Activated naive CD8-positive, alpha-beta T cell treated with anti-CD3 and anti-CD28 coated beads, Interleukin-2, amount 10 ng/mL, durations not matched to agents 7 days and 5 days (primary cell): ENCODE data around the gene CDYL. TPM values are rescaled to one million over a fixed set of nuclear protein-coding genes. Genes with fewer than 3 reads are reported as not detected.
"Not testable (repeated sequence)": the region's sequence is repeated elsewhere in the genome, so short reads cannot be mapped to it uniquely, and the experiment has no call there.

Experiments
- ATAC-seq: fragments of 150-1000 bp; cut with Tn5 transposase; one replicate; pipeline ENCODE4 v1.10.0; 2021; ENCODE audit warnings: low read depth, moderate library complexity
- POLR2A ChIA-PET: fragments of 350-600 bp; sonication (Branson Sonifier 250); formaldehyde crosslinking; loops from one replicate; lab custom pipeline; 2021; ENCODE audit warnings: antibody characterized with exemption; lab: Charles Lee
- DNase-seq: peaks from one replicate; pipeline ENCODE4 v3.0.0; 2021
- H3K27ac Mint-ChIP-seq: one replicate; pipeline ENCODE4 v1.8.0; 2022; ENCODE audit warnings: mild to moderate bottlenecking, mixed read lengths
- H3K27me3 Mint-ChIP-seq: one replicate; pipeline ENCODE4 v1.8.0; 2022; ENCODE audit warnings: mild to moderate bottlenecking, moderate library complexity, mixed read lengths
- H3K36me3 Mint-ChIP-seq: one replicate; pipeline ENCODE4 v1.8.0; 2021; ENCODE audit warnings: mild to moderate bottlenecking, mixed read lengths
- H3K4me1 Mint-ChIP-seq: one replicate; pipeline ENCODE4 v1.8.0; 2021; ENCODE audit warnings: mixed read lengths
- H3K4me3 Mint-ChIP-seq: one replicate; pipeline ENCODE4 v1.8.0; 2022; ENCODE audit warnings: mild to moderate bottlenecking, moderate library complexity, mixed read lengths
- H3K9me3 Mint-ChIP-seq: one replicate; pipeline ENCODE4 v1.8.0; 2021; ENCODE audit warnings: mixed read lengths
- total RNA-seq, 2 experiments: library from RNA; stranded (reverse); gene quantifications; one replicate each; pipeline ENCODE4 v1.2.3, GENCODE V29; 2021

Gene CDYL
- total RNA-seq, 2 experiments from 2014 or later: 44.0 to 46.7 TPM

- DNase-seq (no peak), ATAC-seq (no peak)
- no peak overlapping the region for H3K4me3 Mint-ChIP-seq
- peaks cover 9% of the 10 kb centered on the region for H3K36me3 Mint-ChIP-seq
- peaks cover 7% of the 10 kb centered on the region for H3K9me3 Mint-ChIP-seq
- H3K27ac Mint-ChIP-seq: no peak overlapping the region
- no peaks in the 10 kb centered on the region for H3K27me3 Mint-ChIP-seq
- POLR2A ChIA-PET: no interaction called here
- peaks cover 27% of the 10 kb centered on the region for H3K4me1 Mint-ChIP-seq
Observed at GRCh38 chr6:4814212-4814611, 38.0 kb downstream of the CDYL start.

DNA sequence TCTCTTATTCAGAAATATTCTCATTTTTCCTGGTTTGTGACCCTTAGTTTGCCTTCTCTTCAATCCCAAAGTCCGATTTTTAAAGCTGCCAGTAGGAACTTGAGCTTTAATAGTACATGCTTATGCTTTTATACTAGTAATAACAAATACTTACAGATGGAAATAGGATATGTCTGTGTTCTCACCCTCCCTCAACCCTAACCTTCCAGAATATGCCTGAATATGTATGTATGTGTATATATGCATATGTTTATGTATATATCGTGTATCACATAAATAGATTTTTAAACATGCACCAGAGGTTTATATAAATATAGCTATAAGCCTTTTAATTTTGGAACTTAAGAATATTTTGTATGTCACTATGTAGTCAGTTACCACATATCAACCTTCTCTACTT, 38.8 kb downstream of the CDYL start:
- Mint-ChIP-seq H3K36me3 (peaks cover 6% of the 10 kb centered on the region), H3K4me3 (peak overlapping the region; percentile 15), H3K27me3 (no peaks in the 10 kb centered on the region), H3K9me3 (peaks cover 3% of the 10 kb centered on the region), H3K27ac (no peak overlapping the region), H3K4me1 (peaks cover 32% of the 10 kb centered on the region)
- ATAC-seq: no peak
- no peak for DNase-seq
- POLR2A ChIA-PET: no interaction called here

DNA sequence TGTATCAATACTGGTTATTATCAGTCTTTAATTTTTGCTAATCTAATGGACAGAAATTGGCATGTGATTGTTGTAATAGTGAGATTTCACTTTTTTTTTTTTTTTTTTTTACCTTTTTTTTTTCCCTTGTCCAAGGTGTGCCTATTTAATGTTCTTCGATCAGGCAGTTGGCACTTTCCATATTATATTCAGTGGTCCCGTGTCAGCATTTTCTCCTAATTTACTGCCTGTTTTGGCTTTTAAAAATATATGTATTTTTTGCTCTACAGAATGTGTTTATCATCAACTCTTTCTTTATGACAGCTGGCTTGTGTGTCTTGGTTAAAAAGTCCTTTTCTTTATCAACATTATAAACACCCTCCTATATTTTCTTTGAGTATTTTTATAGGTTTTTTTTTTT, 39.4 kb downstream of the CDYL start:
- H3K27ac Mint-ChIP-seq: no peak overlapping the region
- no peaks in the 10 kb centered on the region for H3K9me3 Mint-ChIP-seq
- H3K4me3 Mint-ChIP-seq: no peak overlapping the region
- H3K4me1 Mint-ChIP-seq: peaks cover 32% of the 10 kb centered on the region
- POLR2A ChIA-PET: no interaction called here
- H3K27me3 Mint-ChIP-seq: no peaks in the 10 kb centered on the region
- DNase-seq (no peak), ATAC-seq (no peak)
- peaks cover 3% of the 10 kb centered on the region for H3K36me3 Mint-ChIP-seq

DNA sequence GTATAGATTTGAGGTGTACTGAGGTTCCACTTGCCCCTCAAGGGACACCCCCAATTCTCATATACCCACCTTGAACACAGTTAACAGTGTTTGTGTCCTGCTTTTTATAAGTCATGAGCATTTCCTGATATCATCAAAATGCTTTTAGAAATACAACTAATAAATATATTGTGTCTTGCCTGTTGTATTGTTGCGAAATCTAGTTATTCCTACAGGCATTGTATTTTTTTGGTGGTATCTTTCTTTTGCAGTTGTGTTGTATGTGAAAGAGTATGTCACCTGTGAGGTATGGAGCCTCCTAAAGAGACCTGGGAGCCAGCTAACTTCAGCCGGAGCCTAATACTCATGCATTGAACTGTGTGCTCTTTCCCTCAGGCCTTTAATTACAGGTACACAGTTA, 40.7 kb downstream of the CDYL start:
- POLR2A ChIA-PET: no interaction called here
- ATAC-seq (no peak), DNase-seq (no peak)
- Mint-ChIP-seq H3K27me3 (no peaks in the 10 kb centered on the region), H3K9me3 (no peaks in the 10 kb centered on the region), H3K36me3 (peaks cover 6% of the 10 kb centered on the region), H3K27ac (no peak overlapping the region), H3K4me3 (no peak overlapping the region), H3K4me1 (peaks cover 30% of the 10 kb centered on the region)

DNA sequence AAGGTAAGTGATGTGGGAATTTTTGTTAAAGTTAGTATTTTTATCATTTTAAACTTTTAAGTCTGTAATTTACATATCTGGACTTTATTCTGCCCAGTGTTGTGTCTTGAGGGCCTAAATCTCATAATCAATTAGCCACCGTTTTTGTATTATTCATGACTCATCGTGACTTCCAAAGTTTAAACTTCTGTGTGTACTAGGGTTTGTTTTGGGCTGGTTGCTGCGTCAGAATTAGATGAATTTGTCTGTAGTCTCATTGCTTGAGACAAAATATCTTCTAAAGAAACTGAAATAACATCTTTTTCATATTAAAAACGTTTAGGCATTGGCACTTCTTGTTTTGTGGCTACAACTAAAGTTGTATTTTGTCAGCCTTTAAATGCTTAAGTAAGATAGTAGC, 41.3 kb downstream of the CDYL start:
- Mint-ChIP-seq H3K4me3 (no peak overlapping the region), H3K27me3 (no peaks in the 10 kb centered on the region), H3K9me3 (no peaks in the 10 kb centered on the region), H3K36me3 (peaks cover 5% of the 10 kb centered on the region), H3K4me1 (peaks cover 29% of the 10 kb centered on the region), H3K27ac (no peak overlapping the region)
- POLR2A ChIA-PET: interaction anchor here (0.6 kb wide), 1 partner anchor 770 kb away, joined by 3 read pairs; no protein-coding TSS in a partner anchor
- no peak for ATAC-seq
- DNase-seq: no peak

DNA sequence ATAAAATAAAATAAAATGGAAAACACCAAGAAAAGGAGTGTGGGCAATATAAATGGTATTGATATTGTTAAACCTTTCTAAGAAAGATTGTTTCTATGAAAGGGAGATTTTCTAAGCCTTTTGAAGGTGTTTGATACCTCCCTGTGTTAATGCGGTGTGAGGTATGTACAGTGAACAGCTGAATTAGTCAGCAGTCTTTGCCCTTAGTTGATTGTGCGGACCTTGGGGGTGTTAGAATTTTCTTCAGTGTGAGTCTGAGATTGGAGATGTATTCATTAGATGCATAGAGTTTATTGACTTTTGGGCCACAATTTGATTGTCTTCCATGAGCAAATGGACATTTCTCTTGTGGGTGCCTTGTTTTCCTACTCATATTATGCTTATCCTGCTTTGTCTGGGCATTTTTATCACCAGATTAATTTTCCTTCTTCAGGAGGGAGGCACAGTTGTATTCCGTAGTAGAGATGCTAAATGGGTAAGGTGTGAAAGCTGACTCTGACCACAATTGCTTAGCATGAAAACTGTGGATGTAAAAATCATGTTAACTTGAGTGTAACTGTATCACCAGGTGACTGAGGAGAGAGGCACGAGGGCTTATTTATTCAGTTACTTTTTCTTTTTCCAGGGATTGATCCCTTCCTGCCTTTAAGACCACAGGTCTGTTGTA, 42.2 kb downstream of the CDYL start:
- POLR2A ChIA-PET: interaction anchor here (0.6 kb wide), 1 partner anchor 770 kb away, joined by 3 read pairs; no protein-coding TSS in a partner anchor
- peaks cover 5% of the 10 kb centered on the region for H3K36me3 Mint-ChIP-seq
- ATAC-seq: no peak
- no peak for DNase-seq
- no peak overlapping the region for H3K4me3 Mint-ChIP-seq
- peaks cover 28% of the 10 kb centered on the region for H3K4me1 Mint-ChIP-seq
- H3K9me3 Mint-ChIP-seq: no peaks in the 10 kb centered on the region
- H3K27me3 Mint-ChIP-seq: no peaks in the 10 kb centered on the region
- H3K27ac Mint-ChIP-seq: no peak overlapping the region

- Mint-ChIP-seq H3K27ac (peak overlapping the region; percentile 17), H3K4me3 (no peak overlapping the region), H3K36me3 (peaks cover 8% of the 10 kb centered on the region), H3K9me3 (peaks cover 3% of the 10 kb centered on the region), H3K4me1 (peaks cover 19% of the 10 kb centered on the region), H3K27me3 (no peaks in the 10 kb centered on the region)
- POLR2A ChIA-PET: interaction anchor here (0.6 kb wide), 1 partner anchor 385 kb away, joined by 3 read pairs; no protein-coding TSS in a partner anchor
- no peak for DNase-seq
- ATAC-seq: no peak
Observed at GRCh38 chr6:4819706-4820283, 43.6 kb downstream of the CDYL start.

- ATAC-seq: no peak
- Mint-ChIP-seq H3K27me3 (no peaks in the 10 kb centered on the region), H3K27ac (no peak overlapping the region), H3K4me3 (no peak overlapping the region), H3K36me3 (peaks cover 12% of the 10 kb centered on the region), H3K9me3 (peaks cover 6% of the 10 kb centered on the region), H3K4me1 (peaks cover 19% of the 10 kb centered on the region)
- POLR2A ChIA-PET: no interaction called here
- no peak for DNase-seq
Observed at GRCh38 chr6:4820704-4821276, 44.6 kb downstream of the CDYL start.

DNA sequence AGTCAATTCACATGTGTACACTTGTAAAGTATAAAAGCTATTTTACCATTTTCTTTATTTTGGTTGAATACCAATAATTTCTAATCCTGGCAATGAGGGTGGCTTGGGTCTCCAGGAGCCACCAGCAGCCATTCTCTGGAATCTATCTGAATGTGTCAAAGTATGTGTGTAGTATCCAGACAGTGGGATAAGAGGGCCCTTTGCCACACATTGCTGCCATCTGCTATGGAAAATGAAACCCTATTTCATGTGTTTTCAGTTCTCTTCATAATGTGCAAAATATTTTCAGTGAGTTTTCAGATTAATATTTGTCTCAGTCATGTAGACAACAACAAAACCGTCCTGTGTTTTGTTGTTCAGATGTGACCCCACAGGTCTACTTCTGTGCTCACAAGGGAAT, 46.3 kb downstream of the CDYL start:
- no peaks in the 10 kb centered on the region for H3K27me3 Mint-ChIP-seq
- no peak overlapping the region for H3K27ac Mint-ChIP-seq
- H3K9me3 Mint-ChIP-seq: peaks cover 12% of the 10 kb centered on the region
- ATAC-seq (no peak), DNase-seq (no peak)
- peaks cover 19% of the 10 kb centered on the region for H3K4me1 Mint-ChIP-seq
- H3K4me3 Mint-ChIP-seq: no peak overlapping the region
- POLR2A ChIA-PET: no interaction called here
- peaks cover 20% of the 10 kb centered on the region for H3K36me3 Mint-ChIP-seq

DNA sequence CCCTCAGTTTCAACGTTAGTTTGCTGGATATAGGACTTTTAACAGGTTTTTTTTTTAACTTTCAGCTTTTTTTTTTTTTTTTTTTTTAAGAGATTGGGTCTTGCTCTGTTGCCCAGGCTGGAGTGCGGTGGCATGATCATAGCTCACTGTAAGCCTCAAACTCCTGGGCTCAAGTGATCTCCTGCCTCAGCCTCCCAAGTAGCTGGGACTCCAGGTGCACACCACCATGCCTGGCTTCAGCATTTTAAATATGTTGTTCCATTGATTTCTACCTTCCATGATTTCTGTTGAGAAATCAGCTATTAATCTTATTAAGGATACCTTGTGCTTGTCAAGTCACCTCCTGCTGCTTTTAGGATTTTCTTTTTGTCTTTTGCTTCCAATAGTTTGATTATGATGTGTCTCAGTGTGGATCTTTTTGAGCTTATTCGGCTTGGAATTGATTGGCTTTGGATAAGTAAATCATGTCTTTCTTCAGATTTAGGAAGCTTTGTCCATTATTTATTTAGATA, 52.0 kb downstream of the CDYL start:
- H3K9me3 Mint-ChIP-seq: peaks cover 23% of the 10 kb centered on the region
- no peak overlapping the region for H3K27ac Mint-ChIP-seq
- peaks cover 4% of the 10 kb centered on the region for H3K4me1 Mint-ChIP-seq
- H3K36me3 Mint-ChIP-seq: peaks cover 32% of the 10 kb centered on the region
- no peaks in the 10 kb centered on the region for H3K27me3 Mint-ChIP-seq
- no peak overlapping the region for H3K4me3 Mint-ChIP-seq
- ATAC-seq (no peak), DNase-seq (no peak)
- POLR2A ChIA-PET: interaction anchor here (0.8 kb wide), 1 partner anchor 47 kb away, joined by 4 read pairs; no protein-coding TSS in a partner anchor

DNA sequence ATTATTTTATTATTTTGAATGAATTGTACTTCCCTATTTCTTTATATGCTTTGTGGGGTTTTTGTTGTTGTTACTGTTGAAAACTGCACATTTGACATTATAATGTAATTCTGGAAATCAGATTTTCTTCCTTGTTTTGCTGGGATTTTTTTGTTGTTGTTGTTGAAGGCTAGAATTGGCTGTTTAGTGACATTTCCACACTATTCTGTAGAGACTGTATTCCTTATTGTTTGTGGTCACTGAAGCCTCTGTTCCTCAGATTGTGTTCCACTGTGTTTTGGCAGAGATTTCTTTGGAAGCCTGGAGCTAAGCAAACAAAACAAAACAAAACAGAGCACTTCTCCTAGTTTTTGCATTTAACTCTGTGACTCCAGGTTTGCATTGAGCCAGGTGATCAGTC, 52.9 kb downstream of the CDYL start:
- Mint-ChIP-seq H3K4me3 (no peak overlapping the region), H3K4me1 (peaks cover 2% of the 10 kb centered on the region), H3K36me3 (peaks cover 29% of the 10 kb centered on the region), H3K27me3 (no peaks in the 10 kb centered on the region), H3K27ac (no peak overlapping the region), H3K9me3 (peaks cover 20% of the 10 kb centered on the region)
- DNase-seq (no peak), ATAC-seq (no peak)
- POLR2A ChIA-PET: no interaction called here

GRCh38 chr6:4835540-4835939, 59.3 kb downstream of the CDYL start:
- DNase-seq, POLR2A ChIA-PET, H3K4me3 Mint-ChIP-seq, H3K4me1 Mint-ChIP-seq, H3K27ac Mint-ChIP-seq, H3K27me3 Mint-ChIP-seq, ATAC-seq: not testable (repeated sequence)
- Mint-ChIP-seq H3K36me3 (peaks cover 25% of the 10 kb centered on the region), H3K9me3 (peaks cover 24% of the 10 kb centered on the region)

DNA sequence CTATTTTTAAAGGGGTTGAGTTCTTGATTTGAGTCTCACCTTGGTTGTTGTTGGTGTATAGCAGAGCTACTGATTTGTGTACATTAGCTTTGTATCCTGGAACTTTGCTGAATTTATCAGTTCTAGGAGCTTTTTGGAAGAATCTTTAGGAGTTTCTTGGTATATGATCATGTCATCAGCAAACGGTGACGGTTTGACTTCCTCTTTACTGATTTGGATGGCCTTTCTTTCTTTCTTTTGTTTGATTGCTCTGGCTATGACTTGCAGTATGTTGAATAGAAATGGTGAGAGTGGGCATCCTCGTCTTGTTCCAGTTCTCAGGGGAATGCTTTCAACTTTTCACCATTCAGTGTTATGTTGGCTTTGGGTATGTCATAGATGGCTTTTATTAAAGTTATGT, 64.0 kb downstream of the CDYL start:
- H3K27ac Mint-ChIP-seq: no peak overlapping the region
- ATAC-seq (no peak), DNase-seq (no peak)
- POLR2A ChIA-PET: no interaction called here
- H3K36me3 Mint-ChIP-seq: peaks cover 49% of the 10 kb centered on the region
- peaks cover 39% of the 10 kb centered on the region for H3K9me3 Mint-ChIP-seq
- H3K4me3 Mint-ChIP-seq: no peak overlapping the region
- H3K27me3 Mint-ChIP-seq: no peaks in the 10 kb centered on the region
- H3K4me1 Mint-ChIP-seq: peaks cover 17% of the 10 kb centered on the region

GRCh38 chr6:4844108-4844507, 67.9 kb downstream of the CDYL start:
- ATAC-seq: no peak

More at GRCh38 chr6:4844108-4844507, 67.9 kb downstream of the CDYL start:
- H3K27ac Mint-ChIP-seq: no peak overlapping the region
- peaks cover 18% of the 10 kb centered on the region for H3K4me1 Mint-ChIP-seq
- peaks cover 33% of the 10 kb centered on the region for H3K36me3 Mint-ChIP-seq
- H3K9me3 Mint-ChIP-seq: peaks cover 25% of the 10 kb centered on the region
- no peaks in the 10 kb centered on the region for H3K27me3 Mint-ChIP-seq
- DNase-seq: no peak
- POLR2A ChIA-PET: no interaction called here
- H3K4me3 Mint-ChIP-seq: no peak overlapping the region
